OCI-LY7 (cell line): Measurements from ENCODE around the gene PRTN3. TPM values are rescaled to one million over a fixed set of nuclear protein-coding genes. Genes with fewer than 3 reads are reported as not detected.

Experiments
- BruUV-seq: library from RNA; stranded (reverse); fragments of 400-500 nt; replicated peaks from 2 replicates; lab custom pipeline; 2021; lab: Mats Ljungman, UMichigan
- CTCF ChIA-PET: fragments of 300-600 bp; sonication (Branson Sonifier 250); formaldehyde crosslinking; loops from one replicate; lab custom pipeline; 2022; ENCODE audit warnings: antibody characterized with exemption; ENCODE audit not compliant: unreplicated experiment; lab: Charles Lee
- POLR2A ChIA-PET: fragments of 300-600 bp; sonication (Branson Sonifier 250); formaldehyde crosslinking; loops from one replicate; lab custom pipeline; 2022; ENCODE audit warnings: antibody characterized with exemption; lab: Charles Lee
- DNase-seq: peaks from one replicate; pipeline ENCODE4 v3.0.0-alpha.2; 2015; ENCODE audit warnings: low spot score
- H2AFZ ChIP-seq: fragments of 200-600 bp; sonication (generic), shearing (Covaris generic); 2 replicates; pipeline ENCODE4 v1.6.1; 2014; ENCODE audit warnings: mild to moderate bottlenecking, antibody characterized with exemption, low read length, moderate library complexity
- H3K27ac ChIP-seq: fragments of 200-600 bp; sonication (generic); 2 replicates; pipeline ENCODE4 v1.5.1; 2014; ENCODE audit warnings: mixed run types, low read depth, mild to moderate bottlenecking, moderate library complexity, low read length, inconsistent platforms; ENCODE audit not compliant: poor library complexity, severe bottlenecking
- H3K36me3 ChIP-seq: fragments of 200-600 bp; sonication (generic); 2 replicates; pipeline ENCODE4 v1.6.1; 2014; ENCODE audit warnings: mild to moderate bottlenecking, antibody characterized with exemption, low read length, moderate library complexity, mixed read lengths; ENCODE audit not compliant: insufficient read depth
- H3K4me1 ChIP-seq: fragments of 200-600 bp; sonication (generic); 2 replicates; pipeline ENCODE4 v1.5.1; 2014; ENCODE audit warnings: mild to moderate bottlenecking, low read length; ENCODE audit not compliant: insufficient read depth, poor library complexity, severe bottlenecking
- H3K4me2 ChIP-seq: fragments of 200-600 bp; sonication (generic); 2 replicates; pipeline ENCODE4 v1.6.1; 2014; ENCODE audit warnings: mild to moderate bottlenecking, low read length
- H3K4me3 ChIP-seq: fragments of 200-600 bp; sonication (generic); 2 replicates; pipeline ENCODE4 v1.5.1; 2014; ENCODE audit warnings: mild to moderate bottlenecking, low read depth, low read length; ENCODE audit not compliant: poor library complexity, severe bottlenecking
- H3K79me2 ChIP-seq: fragments of 200-600 bp; sonication (generic); 2 replicates; pipeline ENCODE4 v1.6.1; 2016; ENCODE audit warnings: low read depth, mild to moderate bottlenecking, low read length, moderate library complexity, mixed read lengths; ENCODE audit not compliant: insufficient read depth
- H3K9me2 ChIP-seq: fragments of 200-600 bp; sonication (generic); 2 replicates; pipeline ENCODE4 v1.6.1; 2016; ENCODE audit warnings: mild to moderate bottlenecking, low read length, mixed read lengths; ENCODE audit not compliant: insufficient read depth
- H3K9me3 ChIP-seq: fragments of 200-600 bp; sonication (generic); 2 replicates; pipeline ENCODE4 v1.6.1; 2014; ENCODE audit warnings: mild to moderate bottlenecking, mixed run types, low read length, mixed read lengths
- H4K20me1 ChIP-seq: fragments of 200-600 bp; sonication (generic); 2 replicates; pipeline ENCODE4 v1.6.1; 2014; ENCODE audit warnings: mild to moderate bottlenecking, antibody characterized with exemption, low read length, moderate library complexity, mixed read lengths; ENCODE audit not compliant: insufficient read depth
- CTCF ChIP-seq: fragments of 200-600 bp; sonication (generic); conservative IDR thresholded peaks from 2 replicates; pipeline ENCODE4 v1.5.1; 2014; ENCODE audit warnings: mild to moderate bottlenecking, antibody characterized with exemption, low read length, moderate library complexity, mixed read lengths
- EZH2phosphoT487 ChIP-seq: fragments of 200-600 bp; sonication (generic); IDR thresholded peaks from 2 replicates; pipeline ENCODE4 v1.6.1; 2018; ENCODE audit warnings: low read depth, borderline replicate concordance, mild to moderate bottlenecking, mixed run types, antibody characterized with exemption, low read length, moderate library complexity, mixed read lengths
- intact Hi-C: fragments of 100-400 bp; cut with micrococcal nuclease; formaldehyde crosslinking; loops from one replicate; pipeline ENCODE4 v1.10.0; 2022; ENCODE audit not compliant: unreplicated experiment
- total RNA-seq, 2 experiments: library from RNA; depleted of rRNA in 1 of 2; stranded (reverse); fragments of >200 nt in 1 of 2; shearing (Covaris generic) in 1 of 2; gene quantifications; 2 replicates each; pipeline ENCODE4 v1.2.3, GENCODE V29; 2014 to 2022

The PRTN3 gene
- total RNA-seq, 2 experiments from 2014 or later: not detected

GRCh38 chr19:810077-810855 lies 30.5 kb upstream of the PRTN3 start:
- peaks cover 94% of the 10 kb centered on the region for H3K36me3 ChIP-seq
- TF ChIP-seq EZH2phosphoT487 (no peak), CTCF (no peak)
- intact Hi-C loops: no loop called here
- H3K4me1 ChIP-seq: no peaks in the 10 kb centered on the region
- no peak for DNase-seq
- no peak overlapping the region for H3K4me2 ChIP-seq
- no peaks in the 10 kb centered on the region for H3K79me2 ChIP-seq
- no peaks in the 10 kb centered on the region for H4K20me1 ChIP-seq
- H3K9me3 ChIP-seq: no peaks in the 10 kb centered on the region
- no peak overlapping the region for H3K27ac ChIP-seq
- ChIA-PET POLR2A (no interaction called here), CTCF (no interaction called here)
- BruUV-seq: no TSS peak
- H3K4me3 ChIP-seq: no peak overlapping the region
- no peaks in the 10 kb centered on the region for H3K9me2 ChIP-seq
- no peak overlapping the region for H2AFZ ChIP-seq

- POLR2A ChIA-PET: no interaction called here
- TF ChIP-seq EZH2phosphoT487 (no peak), CTCF (no peak)
- Histone ChIP-seq H3K9me2 (no peaks in the 10 kb centered on the region), H3K9me3 (no peaks in the 10 kb centered on the region), H3K27ac (no peak overlapping the region), H3K36me3 (peaks cover 94% of the 10 kb centered on the region), H4K20me1 (no peaks in the 10 kb centered on the region), H3K4me3 (no peak overlapping the region), H3K4me2 (no peak overlapping the region), H2AFZ (no peak overlapping the region), H3K79me2 (no peaks in the 10 kb centered on the region), H3K4me1 (no peaks in the 10 kb centered on the region)
- BruUV-seq: no TSS peak
- DNase-seq: no peak
- CTCF ChIA-PET: no interaction called here
- intact Hi-C loops: no loop called here
Observed at GRCh38 chr19:810883-811489, 29.8 kb upstream of the PRTN3 start.

GRCh38 chr19:811506-812048 lies 29.2 kb upstream of the PRTN3 start:
- no peaks in the 10 kb centered on the region for H4K20me1 ChIP-seq

More at GRCh38 chr19:811506-812048, 29.2 kb upstream of the PRTN3 start:
- H3K4me1 ChIP-seq: no peaks in the 10 kb centered on the region
- H3K9me3 ChIP-seq: no peaks in the 10 kb centered on the region
- TF ChIP-seq EZH2phosphoT487: no peak
- no peak for TF ChIP-seq CTCF
- no peak overlapping the region for H3K4me2 ChIP-seq
- H3K79me2 ChIP-seq: no peaks in the 10 kb centered on the region
- no peak overlapping the region for H3K4me3 ChIP-seq
- H3K36me3 ChIP-seq: peaks cover 94% of the 10 kb centered on the region
- DNase-seq: no peak
- H3K27ac ChIP-seq: no peak overlapping the region
- ChIA-PET POLR2A (no interaction called here), CTCF (no interaction called here)
- H2AFZ ChIP-seq: no peak overlapping the region
- intact Hi-C loops: no loop called here
- BruUV-seq: TSS peak; percentile 85
- H3K9me2 ChIP-seq: no peaks in the 10 kb centered on the region
